HCT116 (cell line): ENCODE results near the gene THNSL1. TPM values are rescaled to one million over a fixed set of nuclear protein-coding genes. Genes with fewer than 3 reads are reported as not detected.

Source experiments
- ATAC-seq: fragments of 200-7000 bp; cut with Tn5 transposase; 2 replicates; pipeline ENCODE4 v1.9.1; 2020; ENCODE audit warnings: mild to moderate bottlenecking, moderate library complexity
- BruUV-seq: library from RNA; stranded (reverse); fragments of 400-500 nt; replicated peaks from 2 replicates; lab custom pipeline; 2021; lab: Mats Ljungman, UMichigan
- CTCF ChIA-PET: fragments of 300-600 bp; sonication (Branson Sonifier 250); formaldehyde crosslinking; loops from one replicate; lab custom pipeline; 2021; ENCODE audit warnings: antibody characterized with exemption; lab: Charles Lee
- POLR2A ChIA-PET: fragments of 300-600, 350-600 bp; sonication (Branson Sonifier 250); formaldehyde crosslinking; loops from one replicate; lab custom pipeline; 2021; ENCODE audit warnings: antibody characterized with exemption; lab: Charles Lee
- RAD21 ChIA-PET, 2 experiments: fragments of 300-600 bp; sonication (Branson Sonifier 250); formaldehyde crosslinking; loops; one replicate each; lab custom pipeline; 2023; ENCODE audit warnings: low total read pairs in 2 of 2; ENCODE audit not compliant: uncharacterized antibody in 2 of 2, unreplicated experiment in 2 of 2, low non-redundant PET in 1 of 2; lab: Charles Lee
- DNase-seq: peaks from one replicate; pipeline ENCODE4 v3.0.0-alpha.2; 2010; ENCODE audit warnings: low read depth, low spot score
- H2AFZ ChIP-seq: fragments of 200-600 bp; shearing (Covaris generic), sonication (generic); 2 replicates; pipeline ENCODE4 v1.6.1; 2017; ENCODE audit warnings: low read depth, mixed run types, mixed read lengths, antibody characterized with exemption, low read length; ENCODE audit not compliant: poor library complexity, severe bottlenecking
- H3K27ac ChIP-seq: 2 replicates; pipeline ENCODE4 v1.5.1; 2012; ENCODE audit warnings: low read depth, low read length
- H3K27me3 ChIP-seq: fragments of 200-600 bp; sonication (generic); 2 replicates; pipeline ENCODE4 v1.6.1; 2016; ENCODE audit warnings: mixed run types, low read length, mixed read lengths; ENCODE audit not compliant: insufficient read depth
- H3K36me3 ChIP-seq, 2 experiments: fragments of 200-500 bp in 1 of 2; fragments of 200-600 bp in 1 of 2; sonication (Bioruptor generic) in 1 of 2; sonication (generic) in 1 of 2; 2 replicates each; pipeline versions ENCODE4 v1.5.1 to v1.6.1; 2014 to 2016; ENCODE audit warnings: low read length in 2 of 2, inconsistent platforms in 1 of 2, mixed read lengths in 1 of 2, mixed run types in 1 of 2; ENCODE audit not compliant: insufficient read depth in 2 of 2, control insufficient read depth in 1 of 2
- H3K4me1 ChIP-seq, 2 experiments: fragments of 200-600 bp in 1 of 2; sonication (generic) in 1 of 2; 2 replicates each; pipeline versions ENCODE4 v1.5.1 to v1.6.1; 2012 to 2017; ENCODE audit warnings: low read length in 2 of 2, inconsistent platforms in 1 of 2, mild to moderate bottlenecking in 1 of 2, mixed read lengths in 1 of 2, mixed run types in 1 of 2, moderate library complexity in 1 of 2; ENCODE audit not compliant: insufficient read depth in 2 of 2, control insufficient read depth in 1 of 2
- H3K4me2 ChIP-seq: fragments of 200-600 bp; sonication (generic); 2 replicates; pipeline ENCODE4 v1.6.1; 2017; ENCODE audit warnings: mixed run types, low read length, mixed read lengths
- H3K4me3 ChIP-seq, 2 experiments: fragments of 200-600 bp in 1 of 2; sonication (generic) in 1 of 2; replicated peaks in 1 of 2; 2 replicates each; pipeline ENCODE4 v1.5.1; 2011 to 2016; ENCODE audit warnings: low read length in 2 of 2, control low read depth in 1 of 2, low read depth in 1 of 2, mild to moderate bottlenecking in 1 of 2, mixed read lengths in 1 of 2, mixed run types in 1 of 2
- H3K79me2 ChIP-seq: fragments of 200-600 bp; sonication (generic); 2 replicates; pipeline ENCODE4 v1.6.1; 2017; ENCODE audit warnings: mild to moderate bottlenecking, mixed run types, low read length, moderate library complexity, mixed read lengths; ENCODE audit not compliant: insufficient read depth
- H3K9ac ChIP-seq: fragments of 200-600 bp; sonication (generic); 2 replicates; pipeline ENCODE4 v1.6.1; 2016; ENCODE audit warnings: low read length, mixed read lengths
- H3K9me2 ChIP-seq: fragments of 200-600 bp; sonication (generic), shearing (Covaris generic); 2 replicates; pipeline ENCODE4 v1.6.1; 2017; ENCODE audit warnings: mixed run types, mild to moderate bottlenecking, moderate library complexity; ENCODE audit not compliant: insufficient read depth
- H3K9me3 ChIP-seq, 2 experiments: fragments of 200-500 bp in 1 of 2; fragments of 200-600 bp in 1 of 2; sonication (Bioruptor generic) in 1 of 2; sonication (generic) in 1 of 2; 2 replicates each; pipeline ENCODE4 v1.6.1; 2014 to 2017; ENCODE audit warnings: low read length in 2 of 2, mixed read lengths in 2 of 2, inconsistent platforms in 1 of 2, low read depth in 1 of 2, mild to moderate bottlenecking in 1 of 2, mixed run types in 1 of 2, moderate library complexity in 1 of 2; ENCODE audit not compliant: control insufficient read depth in 1 of 2, insufficient read depth in 1 of 2
- H4K20me1 ChIP-seq: fragments of 200-600 bp; sonication (generic), shearing (Covaris generic); 2 replicates; pipeline ENCODE4 v1.6.1; 2017; ENCODE audit warnings: mixed run types, mild to moderate bottlenecking, moderate library complexity; ENCODE audit not compliant: insufficient read depth
- CBX3 ChIP-seq: IDR thresholded peaks from 2 replicates; pipeline ENCODE4 v1.6.1; 2012; ENCODE audit warnings: low read depth
- EZH2 ChIP-seq: fragments of 200-600 bp; sonication (generic); IDR thresholded peaks from 2 replicates; pipeline ENCODE4 v1.6.1; 2017; ENCODE audit warnings: antibody characterized with exemption, mixed run types
- EZH2phosphoT487 ChIP-seq: fragments of 200-600 bp; IDR thresholded peaks from 2 replicates; pipeline ENCODE4 v1.6.1; 2018; ENCODE audit warnings: antibody characterized with exemption, borderline replicate concordance
- FOSL1 ChIP-seq: IDR thresholded peaks from 2 replicates; pipeline ENCODE4 v1.6.1; 2012; ENCODE audit warnings: low read depth
- JUND ChIP-seq: IDR thresholded peaks from 2 replicates; pipeline ENCODE4 v1.6.1; 2012
- POLR2AphosphoS5 ChIP-seq: IDR thresholded peaks from 2 replicates; pipeline ENCODE4 v1.6.1; 2011; ENCODE audit warnings: mild to moderate bottlenecking, low read depth, low read length, moderate library complexity
- RAD21 ChIP-seq: IDR thresholded peaks from 2 replicates; pipeline ENCODE4 v1.6.1; 2012; ENCODE audit warnings: low read depth, mild to moderate bottlenecking
- SP1 ChIP-seq: IDR thresholded peaks from 2 replicates; pipeline ENCODE4 v1.6.1; 2012; ENCODE audit warnings: low read depth
- SRF ChIP-seq: IDR thresholded peaks from 2 replicates; pipeline ENCODE4 v1.6.1; 2012; ENCODE audit warnings: low read depth
- TCF7L2 ChIP-seq: IDR thresholded peaks from 2 replicates; pipeline ENCODE4 v1.7.0; 2011; ENCODE audit warnings: borderline replicate concordance, inconsistent platforms; ENCODE audit not compliant: insufficient read depth, insufficient read length; ENCODE audit errors: extremely low read depth
- YY1 ChIP-seq: IDR thresholded peaks from 2 replicates; pipeline ENCODE4 v1.6.1; 2011; ENCODE audit warnings: low read length, low read depth, moderate library complexity, mild to moderate bottlenecking; ENCODE audit not compliant: insufficient replicate concordance; ENCODE audit errors: extremely low read depth
- ZFX ChIP-seq: fragments of 450-650 bp; IDR thresholded peaks from 2 replicates; pipeline ENCODE4 v1.6.1; 2017
- intact Hi-C: fragments of 100-400 bp; cut with micrococcal nuclease; formaldehyde crosslinking; loops from 2 replicates; pipeline ENCODE4 v1.10.0; 2022
- total RNA-seq: library from RNA; stranded (reverse); gene quantifications from one replicate; pipeline ENCODE4 v1.2.1, GENCODE V29; 2021; ENCODE audit not compliant: unreplicated experiment
- TF ChIP-seq, protein P1 (sequence below): IDR thresholded peaks from 2 replicates; pipeline ENCODE4 v1.6.1; 2012
- TF ChIP-seq, protein P2 (sequence below): IDR thresholded peaks from 2 replicates; pipeline ENCODE4 v1.6.1; 2012; ENCODE audit warnings: low read depth
- TF ChIP-seq, protein P3 (sequence below), 3 experiments: fragments of 200-600 bp in 1 of 3; sonication (generic) in 1 of 3; IDR thresholded peaks in 2 of 3; conservative IDR thresholded peaks in 1 of 3; 2 replicates each; pipeline ENCODE4 v1.5.1; 2012 to 2017; ENCODE audit warnings: low read depth in 2 of 3, low read length in 2 of 3, antibody characterized with exemption in 1 of 3, borderline replicate concordance in 1 of 3, control low read depth in 1 of 3, mild to moderate bottlenecking in 1 of 3, mixed read lengths in 1 of 3, mixed run types in 1 of 3, moderate library complexity in 1 of 3; ENCODE audit not compliant: insufficient read depth in 1 of 3

THNSL1 gene
- total RNA-seq, 1 experiment from 2014 or later = 7.7 TPM

DNA sequence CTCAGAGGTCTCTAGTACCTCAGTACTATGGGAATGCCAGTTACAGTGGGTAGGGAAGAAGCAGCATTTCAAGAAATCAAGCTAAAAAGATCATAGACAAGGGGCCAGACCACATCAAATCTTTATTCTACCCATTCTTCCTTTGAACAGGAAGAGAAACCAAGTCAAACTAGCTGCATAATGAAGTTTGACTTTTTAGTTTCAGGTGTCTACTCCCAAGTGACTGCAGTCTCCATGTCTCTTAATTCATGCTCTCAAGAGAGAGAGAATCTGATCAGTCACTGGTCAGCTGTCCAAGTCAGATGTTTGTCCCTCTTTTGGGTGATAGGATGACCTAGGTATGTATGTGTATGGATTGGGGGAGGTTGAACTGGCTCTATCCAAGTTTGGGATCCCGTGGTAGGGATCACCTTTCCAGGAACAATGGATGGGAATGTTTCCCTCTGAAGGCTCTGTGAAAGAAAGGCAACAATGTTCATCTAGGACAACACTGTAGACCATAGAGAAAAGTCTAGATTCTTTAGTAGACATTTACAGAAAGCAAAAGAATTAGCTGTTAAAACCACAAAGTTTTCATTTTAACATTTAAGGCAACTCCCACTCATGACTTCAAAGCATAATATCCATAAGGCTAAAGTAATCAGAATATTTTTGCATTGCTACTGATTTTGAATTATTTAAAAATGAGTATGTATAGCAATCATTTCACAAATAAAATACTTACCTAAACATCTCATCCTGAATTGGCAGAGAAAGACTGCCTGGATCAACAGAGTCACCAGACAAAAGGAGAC, 33.9 kb upstream of the THNSL1 start:
- ChIA-PET POLR2A (no interaction called here), RAD21 (no interaction called here), CTCF (no interaction called here)
- H3K4me2 ChIP-seq = no peak overlapping the region
- H3K4me1 ChIP-seq = no peaks in the 10 kb centered on the region
- no TSS peak for BruUV-seq
- H3K79me2 ChIP-seq = no peaks in the 10 kb centered on the region
- H3K27ac ChIP-seq = no peak overlapping the region
- no peak overlapping the region for H3K9ac ChIP-seq
- no peaks in the 10 kb centered on the region for H3K9me3 ChIP-seq
- no peaks in the 10 kb centered on the region for H3K9me2 ChIP-seq
- H3K36me3 ChIP-seq = no peaks in the 10 kb centered on the region
- intact Hi-C loops = no loop called here
- H4K20me1 ChIP-seq = no peaks in the 10 kb centered on the region
- DNase-seq = no peak
- no peak for TF ChIP-seq SRF
- H2AFZ ChIP-seq = no peak overlapping the region
- no peaks in the 10 kb centered on the region for H3K27me3 ChIP-seq
- no peak for ATAC-seq
- H3K4me3 ChIP-seq = no peak overlapping the region

DNA sequence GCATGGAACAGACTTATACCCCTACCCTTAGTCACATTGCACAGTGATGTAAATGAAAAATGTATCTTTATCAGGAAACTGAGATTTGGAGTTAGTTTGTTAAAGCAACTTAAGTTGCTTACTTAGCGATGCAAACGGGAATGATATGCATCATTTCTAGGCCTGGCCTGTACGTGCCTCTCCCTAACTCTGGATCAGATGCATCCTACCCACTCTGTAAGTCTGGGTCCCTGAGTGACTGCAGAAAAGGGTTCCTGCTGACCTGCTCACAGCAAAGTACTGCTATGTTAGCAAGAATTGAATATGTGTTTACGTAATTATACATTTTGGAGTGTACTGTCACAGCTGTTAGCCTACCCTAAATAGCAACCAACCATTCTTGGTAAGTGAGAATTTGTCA, 33.3 kb upstream of the THNSL1 start:
- ATAC-seq (no peak), DNase-seq (no peak)
- ChIA-PET CTCF (no interaction called here), RAD21 (no interaction called here), POLR2A (no interaction called here)
- H3K4me1 ChIP-seq = no peaks in the 10 kb centered on the region
- BruUV-seq = no TSS peak
- H3K27ac ChIP-seq = no peak overlapping the region
- no peak overlapping the region for H3K4me2 ChIP-seq
- H3K9me2 ChIP-seq = no peaks in the 10 kb centered on the region
- intact Hi-C loops = no loop called here
- no peaks in the 10 kb centered on the region for H3K36me3 ChIP-seq
- no peaks in the 10 kb centered on the region for H3K79me2 ChIP-seq
- H4K20me1 ChIP-seq = no peaks in the 10 kb centered on the region
- no peaks in the 10 kb centered on the region for H3K27me3 ChIP-seq
- H3K9ac ChIP-seq = no peak overlapping the region
- H3K9me3 ChIP-seq = no peaks in the 10 kb centered on the region
- no peak overlapping the region for H2AFZ ChIP-seq
- no peak overlapping the region for H3K4me3 ChIP-seq
- TF ChIP-seq SP1 = no peak
- TF ChIP-seq, protein P1, sequence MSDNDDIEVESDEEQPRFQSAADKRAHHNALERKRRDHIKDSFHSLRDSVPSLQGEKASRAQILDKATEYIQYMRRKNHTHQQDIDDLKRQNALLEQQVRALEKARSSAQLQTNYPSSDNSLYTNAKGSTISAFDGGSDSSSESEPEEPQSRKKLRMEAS = no peak
- TF ChIP-seq EZH2phosphoT487 = no peak
- no peak for TF ChIP-seq EZH2
- no peak for TF ChIP-seq CBX3
- no peak for TF ChIP-seq JUND
- TF ChIP-seq RAD21 = no peak
- TF ChIP-seq, protein P2, sequence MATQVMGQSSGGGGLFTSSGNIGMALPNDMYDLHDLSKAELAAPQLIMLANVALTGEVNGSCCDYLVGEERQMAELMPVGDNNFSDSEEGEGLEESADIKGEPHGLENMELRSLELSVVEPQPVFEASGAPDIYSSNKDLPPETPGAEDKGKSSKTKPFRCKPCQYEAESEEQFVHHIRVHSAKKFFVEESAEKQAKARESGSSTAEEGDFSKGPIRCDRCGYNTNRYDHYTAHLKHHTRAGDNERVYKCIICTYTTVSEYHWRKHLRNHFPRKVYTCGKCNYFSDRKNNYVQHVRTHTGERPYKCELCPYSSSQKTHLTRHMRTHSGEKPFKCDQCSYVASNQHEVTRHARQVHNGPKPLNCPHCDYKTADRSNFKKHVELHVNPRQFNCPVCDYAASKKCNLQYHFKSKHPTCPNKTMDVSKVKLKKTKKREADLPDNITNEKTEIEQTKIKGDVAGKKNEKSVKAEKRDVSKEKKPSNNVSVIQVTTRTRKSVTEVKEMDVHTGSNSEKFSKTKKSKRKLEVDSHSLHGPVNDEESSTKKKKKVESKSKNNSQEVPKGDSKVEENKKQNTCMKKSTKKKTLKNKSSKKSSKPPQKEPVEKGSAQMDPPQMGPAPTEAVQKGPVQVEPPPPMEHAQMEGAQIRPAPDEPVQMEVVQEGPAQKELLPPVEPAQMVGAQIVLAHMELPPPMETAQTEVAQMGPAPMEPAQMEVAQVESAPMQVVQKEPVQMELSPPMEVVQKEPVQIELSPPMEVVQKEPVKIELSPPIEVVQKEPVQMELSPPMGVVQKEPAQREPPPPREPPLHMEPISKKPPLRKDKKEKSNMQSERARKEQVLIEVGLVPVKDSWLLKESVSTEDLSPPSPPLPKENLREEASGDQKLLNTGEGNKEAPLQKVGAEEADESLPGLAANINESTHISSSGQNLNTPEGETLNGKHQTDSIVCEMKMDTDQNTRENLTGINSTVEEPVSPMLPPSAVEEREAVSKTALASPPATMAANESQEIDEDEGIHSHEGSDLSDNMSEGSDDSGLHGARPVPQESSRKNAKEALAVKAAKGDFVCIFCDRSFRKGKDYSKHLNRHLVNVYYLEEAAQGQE = no peak
- no peak for TF ChIP-seq FOSL1
- TF ChIP-seq YY1 = no peak
- TF ChIP-seq ZFX = no peak
- TF ChIP-seq, protein P3, sequence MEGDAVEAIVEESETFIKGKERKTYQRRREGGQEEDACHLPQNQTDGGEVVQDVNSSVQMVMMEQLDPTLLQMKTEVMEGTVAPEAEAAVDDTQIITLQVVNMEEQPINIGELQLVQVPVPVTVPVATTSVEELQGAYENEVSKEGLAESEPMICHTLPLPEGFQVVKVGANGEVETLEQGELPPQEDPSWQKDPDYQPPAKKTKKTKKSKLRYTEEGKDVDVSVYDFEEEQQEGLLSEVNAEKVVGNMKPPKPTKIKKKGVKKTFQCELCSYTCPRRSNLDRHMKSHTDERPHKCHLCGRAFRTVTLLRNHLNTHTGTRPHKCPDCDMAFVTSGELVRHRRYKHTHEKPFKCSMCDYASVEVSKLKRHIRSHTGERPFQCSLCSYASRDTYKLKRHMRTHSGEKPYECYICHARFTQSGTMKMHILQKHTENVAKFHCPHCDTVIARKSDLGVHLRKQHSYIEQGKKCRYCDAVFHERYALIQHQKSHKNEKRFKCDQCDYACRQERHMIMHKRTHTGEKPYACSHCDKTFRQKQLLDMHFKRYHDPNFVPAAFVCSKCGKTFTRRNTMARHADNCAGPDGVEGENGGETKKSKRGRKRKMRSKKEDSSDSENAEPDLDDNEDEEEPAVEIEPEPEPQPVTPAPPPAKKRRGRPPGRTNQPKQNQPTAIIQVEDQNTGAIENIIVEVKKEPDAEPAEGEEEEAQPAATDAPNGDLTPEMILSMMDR (IDR thresholded peaks at IDR 0.05 in 2 of 3, conservative IDR thresholded peaks at IDR 0.05 in 1 of 3; ENCODE audit: borderline replicate concordance in 1 of 3, insufficient read depth in 1 of 3, low read depth in 2 of 3, low read length in 2 of 3) = no peak
- TF ChIP-seq SRF = no peak
- no peak for TF ChIP-seq POLR2AphosphoS5
- TF ChIP-seq TCF7L2 = no peak
